ENCODE data around the gene DNAJC18.

GRCh38 chr5:139474890-139475791 is 35.8 kb upstream of the DNAJC18 start:
- TF ChIP-seq CTCF (IDR thresholded peaks at IDR 0.05) (no peak), POLR2A (IDR thresholded peaks at IDR 0.05) (no peak)
